SJSA1 (cell line): ENCODE measurements around the gene USP17L22. TPM values are rescaled to one million over a fixed set of nuclear protein-coding genes. Genes with fewer than 3 reads are reported as not detected.

Source experiments
- total RNA-seq: library from RNA; depleted of rRNA; stranded (reverse); fragments of >200 nt; shearing (Covaris generic); gene quantifications from 2 replicates; pipeline ENCODE4 v1.2.3, GENCODE V29; 2014; rRNA removed

Gene USP17L22
- total RNA-seq, 1 experiment from 2014 or later, result not detected

Other genes with a start within 250 kb of the USP17L22 start
- gene FAM90A26, start 97.2 kb upstream of the USP17L22 start, total RNA-seq, result not detected in 2 replicates
- gene USP17L10, start 57.0 kb upstream of the USP17L22 start, total RNA-seq, result not detected in 2 replicates
- not detected in 2 replicates for gene USP17L11, start 52.2 kb upstream of the USP17L22 start, total RNA-seq
- not detected in 2 replicates for gene USP17L12, start 47.5 kb upstream of the USP17L22 start, total RNA-seq
- not detected in 2 replicates for gene USP17L13, start 42.7 kb upstream of the USP17L22 start, total RNA-seq
- gene USP17L15, start 33.2 kb upstream of the USP17L22 start, total RNA-seq, result not detected in 2 replicates
- gene USP17L17, start 23.7 kb upstream of the USP17L22 start, total RNA-seq, result not detected in 2 replicates
- not detected in 2 replicates for gene USP17L18, start 19.0 kb upstream of the USP17L22 start, total RNA-seq
- gene USP17L19, start 14.2 kb upstream of the USP17L22 start, total RNA-seq, result not detected in 2 replicates
- not detected in 2 replicates for gene USP17L20, start 9.5 kb upstream of the USP17L22 start, total RNA-seq
- gene USP17L21, start 4.7 kb upstream of the USP17L22 start, total RNA-seq, result not detected in 2 replicates
- gene USP17L24, start 57.5 kb downstream of the USP17L22 start, total RNA-seq, result not detected in 2 replicates
- gene USP17L25, start 62.3 kb downstream of the USP17L22 start, total RNA-seq, result not detected in 2 replicates
- gene USP17L26, start 67.0 kb downstream of the USP17L22 start, total RNA-seq, result not detected in 2 replicates
- not detected in 2 replicates for gene USP17L5, start 71.8 kb downstream of the USP17L22 start, total RNA-seq
- gene USP17L27, start 76.5 kb downstream of the USP17L22 start, total RNA-seq, result not detected in 2 replicates
- not detected in 2 replicates for gene USP17L28, start 81.3 kb downstream of the USP17L22 start, total RNA-seq
- gene USP17L29, start 86.0 kb downstream of the USP17L22 start, total RNA-seq, result not detected in 2 replicates
- gene USP17L30, start 95.5 kb downstream of the USP17L22 start, total RNA-seq, result not detected in 2 replicates
- not detected in 2 replicates for gene DEFB131A, start 176.8 kb downstream of the USP17L22 start, total RNA-seq